ENCODE measurements around the gene TMOD3.

GRCh38 chr15:51884041-51884440 lies 54.6 kb downstream of the TMOD3 start:
- no peak for TF ChIP-seq CTCF (conservative IDR thresholded peaks at IDR 0.05 in 1 of 2, IDR thresholded peaks at IDR 0.05 in 1 of 2; ENCODE audit: low read depth in 1 of 2, low read length in 2 of 2)
- no peak for TF ChIP-seq EZH2 (IDR thresholded peaks at IDR 0.05; ENCODE audit: low read length, missing control alignments)
